A549 (cell line): ENCODE measurements around the gene CTNND2.

Experiments
- EP300 ChIP-seq, 2 experiments: fragments of >200 bp; sonication (Bioruptor Twin); formaldehyde crosslinking; IDR thresholded peaks; 2 replicates in 1 of 2; 3 replicates in 1 of 2; pipeline ENCODE4 v1.6.1; 2016 to 2017
- ESRRA ChIP-seq: fragments of 150-350 bp; IDR thresholded peaks from 2 replicates; pipeline ENCODE4 v1.6.1; 2014; ENCODE audit warnings: mild to moderate bottlenecking, low read length, borderline replicate concordance
- POLR2A ChIP-seq: IDR thresholded peaks from 2 replicates; pipeline ENCODE4 v1.6.1; 2012; ENCODE audit warnings: mild to moderate bottlenecking, low read length
- TF ChIP-seq, protein P1 (sequence below): fragments of >200 bp; sonication (Bioruptor Twin); formaldehyde crosslinking; IDR thresholded peaks from 3 replicates; pipeline ENCODE4 v1.5.1; 2016

DNA sequence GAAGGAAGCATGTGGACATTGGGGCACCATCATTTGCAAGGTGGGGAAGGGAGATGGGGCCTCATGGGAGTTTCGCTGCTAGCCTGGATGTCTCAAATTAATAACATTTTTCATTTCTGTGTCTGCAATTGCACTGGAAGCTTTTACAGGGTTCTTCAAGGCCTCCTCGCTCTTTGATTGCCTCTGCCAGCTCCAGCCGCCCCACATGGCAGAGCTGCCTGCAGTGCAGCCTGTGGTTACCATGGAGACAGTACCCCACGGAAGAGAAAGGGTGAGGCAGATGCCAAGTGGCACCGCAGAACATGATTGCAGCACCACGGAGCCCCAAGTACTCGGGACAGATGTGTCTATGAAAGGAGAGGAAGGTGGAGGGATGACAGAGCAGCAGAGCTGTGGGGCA lies 25.4 kb downstream of the CTNND2 start:
- TF ChIP-seq, protein P1, sequence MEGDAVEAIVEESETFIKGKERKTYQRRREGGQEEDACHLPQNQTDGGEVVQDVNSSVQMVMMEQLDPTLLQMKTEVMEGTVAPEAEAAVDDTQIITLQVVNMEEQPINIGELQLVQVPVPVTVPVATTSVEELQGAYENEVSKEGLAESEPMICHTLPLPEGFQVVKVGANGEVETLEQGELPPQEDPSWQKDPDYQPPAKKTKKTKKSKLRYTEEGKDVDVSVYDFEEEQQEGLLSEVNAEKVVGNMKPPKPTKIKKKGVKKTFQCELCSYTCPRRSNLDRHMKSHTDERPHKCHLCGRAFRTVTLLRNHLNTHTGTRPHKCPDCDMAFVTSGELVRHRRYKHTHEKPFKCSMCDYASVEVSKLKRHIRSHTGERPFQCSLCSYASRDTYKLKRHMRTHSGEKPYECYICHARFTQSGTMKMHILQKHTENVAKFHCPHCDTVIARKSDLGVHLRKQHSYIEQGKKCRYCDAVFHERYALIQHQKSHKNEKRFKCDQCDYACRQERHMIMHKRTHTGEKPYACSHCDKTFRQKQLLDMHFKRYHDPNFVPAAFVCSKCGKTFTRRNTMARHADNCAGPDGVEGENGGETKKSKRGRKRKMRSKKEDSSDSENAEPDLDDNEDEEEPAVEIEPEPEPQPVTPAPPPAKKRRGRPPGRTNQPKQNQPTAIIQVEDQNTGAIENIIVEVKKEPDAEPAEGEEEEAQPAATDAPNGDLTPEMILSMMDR, result no peak
- no peak for TF ChIP-seq POLR2A
- TF ChIP-seq EP300 (IDR thresholded peaks at IDR 0.05), result no peak
- TF ChIP-seq ESRRA, result no peak
